ENCODE measurements around the gene PRX.
"Not testable (repeated sequence)": the region's sequence is repeated elsewhere in the genome, so short reads cannot be mapped to it uniquely, and the experiment has no call there.

Gene PRX

GRCh38 chr19:40432760-40433159, 19.6 kb upstream of the PRX start:
- not testable (repeated sequence) for DNase-seq

DNA sequence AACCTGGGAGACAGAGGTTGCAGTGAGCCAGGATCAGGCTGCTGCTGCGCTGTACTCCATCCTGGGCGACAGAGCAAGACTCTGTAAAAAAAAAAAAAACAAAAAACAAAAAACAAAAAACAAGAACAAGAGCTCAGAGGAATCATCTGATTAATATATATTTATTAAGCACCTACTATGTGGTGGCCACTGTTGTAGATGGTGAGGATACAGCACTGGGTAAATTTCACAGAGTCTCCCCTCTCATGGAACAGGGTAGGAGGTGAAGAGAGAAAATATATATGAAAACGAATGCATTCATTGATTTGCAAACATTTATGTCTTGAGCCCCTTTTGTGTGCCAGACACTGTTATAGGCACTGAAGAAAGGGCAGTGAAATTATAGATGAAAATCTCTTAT, 18.5 kb upstream of the PRX start:
- DNase-seq: no peak

DNA sequence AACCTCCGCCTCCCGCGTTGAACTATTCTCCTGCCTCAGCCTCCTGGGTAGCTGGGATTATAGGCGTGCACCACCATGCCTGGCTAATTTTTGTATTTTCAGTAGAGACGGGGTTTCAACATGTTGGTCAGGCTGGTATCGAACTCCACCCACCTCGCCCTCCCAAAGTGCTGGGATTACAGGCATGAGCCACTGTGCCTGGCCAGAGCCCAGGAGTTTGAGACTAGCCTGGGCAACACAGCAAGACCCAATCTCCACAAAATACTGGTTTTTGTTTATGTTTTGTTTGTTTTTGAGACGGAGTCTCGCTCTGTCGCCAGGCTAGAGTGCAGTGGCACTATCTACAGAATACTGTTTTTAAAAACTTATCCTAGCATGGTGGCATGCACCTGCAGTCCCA, 17.1 kb upstream of the PRX start:
- DNase-seq: not testable (repeated sequence)

DNA sequence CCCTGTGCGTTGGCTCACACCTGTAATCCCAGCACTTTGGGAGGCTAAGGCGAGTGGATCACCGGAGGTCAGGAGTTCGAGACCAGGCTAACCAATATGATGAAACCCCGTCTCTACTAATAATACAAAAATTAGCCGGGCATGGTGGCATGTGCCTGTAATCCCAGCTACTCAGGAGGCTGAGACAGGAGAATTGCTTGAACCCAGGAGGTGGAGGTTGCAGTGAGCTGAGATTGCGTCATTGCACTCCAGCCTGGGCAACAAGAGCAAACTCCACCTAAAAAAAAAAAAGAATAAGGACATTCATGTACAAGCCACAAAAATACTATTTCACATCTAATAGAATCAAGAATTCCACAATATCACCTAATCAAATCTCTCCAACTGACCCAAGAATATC, 15.0 kb upstream of the PRX start:
- DNase-seq: not testable (repeated sequence)

DNA sequence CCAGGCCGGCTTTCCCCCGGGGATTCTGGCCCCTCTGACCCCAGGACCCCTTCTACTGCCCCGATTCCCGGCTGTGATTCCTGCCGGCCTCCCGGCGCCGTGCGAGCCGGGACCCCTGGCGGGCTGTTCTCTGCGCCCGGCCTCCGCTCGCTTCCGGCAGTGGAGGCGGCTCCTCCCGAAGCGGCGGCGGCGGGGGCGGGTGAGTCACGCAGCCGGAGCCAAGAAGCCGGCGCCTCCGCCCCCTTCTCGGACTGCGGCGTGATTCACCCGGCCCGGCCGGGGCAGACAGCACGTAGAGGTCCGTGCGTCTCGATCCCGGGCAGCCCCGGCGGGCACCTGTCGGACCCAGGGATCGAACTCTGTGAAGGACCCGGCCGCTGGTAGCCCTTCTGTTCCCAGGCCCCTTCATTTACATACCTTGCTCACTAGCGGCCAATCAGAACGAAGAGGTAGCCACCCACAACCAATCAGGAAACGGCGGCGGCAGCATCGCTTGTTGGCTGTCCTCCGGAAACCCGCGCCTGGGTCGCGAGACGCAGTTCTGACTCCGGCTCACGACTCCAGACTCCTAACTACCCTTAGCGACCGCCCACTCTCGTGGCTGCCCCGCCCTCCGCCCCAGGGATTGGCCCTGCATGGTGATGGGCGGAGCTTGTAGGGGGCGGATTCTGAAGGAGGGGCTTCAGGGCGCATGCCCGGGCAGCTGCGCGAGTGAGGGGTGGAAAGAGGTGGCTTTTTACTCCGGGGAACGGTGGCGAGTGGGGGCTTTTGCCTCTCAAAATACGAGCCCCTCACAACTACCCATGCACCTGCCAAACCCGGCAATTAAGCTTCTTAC, 12.5 kb upstream of the PRX start, which contains the start of gene SERTAD1:
SERTAD1 (minus strand) TSS at position 543 of the 838 bp plus-strand sequence. CDS start 2,446 bp downstream, outside the sequence.
- peak; percentile 100 for DNase-seq

GRCh38 chr19:40424637-40425449, 11.7 kb upstream of the PRX start:
- no peak for DNase-seq

- no peak for DNase-seq
Measured at GRCh38 chr19:40423938-40424337, 10.8 kb upstream of the PRX start.

GRCh38 chr19:40422748-40423566, 9.8 kb upstream of the PRX start:
- DNase-seq: no peak

DNA sequence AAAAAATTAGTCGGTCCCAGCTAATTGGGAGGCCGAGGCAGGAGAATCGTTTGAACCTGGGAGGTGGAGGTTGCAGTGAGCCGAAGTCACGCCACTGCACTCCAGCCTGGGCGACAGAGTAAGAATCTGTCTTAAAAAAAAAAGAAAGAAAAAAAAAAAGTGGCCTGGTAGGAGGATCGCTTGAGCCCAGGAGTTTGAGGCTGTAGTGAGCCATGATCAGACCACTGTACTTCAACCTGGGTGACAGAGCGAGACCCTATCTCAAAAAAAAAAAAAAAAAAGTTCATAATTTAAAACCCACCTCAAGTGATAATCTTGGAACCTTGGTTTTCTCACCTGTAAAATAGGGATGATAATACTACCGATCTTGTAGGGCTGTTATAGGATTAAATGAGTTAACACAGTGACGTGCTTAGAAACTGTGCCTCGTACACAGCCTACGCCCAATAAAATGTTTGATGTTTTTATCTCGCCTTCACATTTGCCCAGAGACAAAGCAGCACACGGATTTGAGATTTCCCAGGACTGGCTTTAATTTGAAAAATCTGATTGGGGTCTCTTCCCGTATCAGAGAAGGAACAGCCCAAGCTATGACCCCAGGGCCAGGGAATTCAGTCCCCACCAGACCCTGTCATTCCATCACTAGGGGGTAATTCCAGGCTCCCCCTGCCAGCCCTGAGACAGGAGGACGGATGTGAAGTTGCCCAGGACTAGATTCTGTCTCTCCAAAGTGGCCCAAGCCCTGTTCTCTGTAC, 9.0 kb upstream of the PRX start:
- DNase-seq: no peak

GRCh38 chr19:40420766-40421765, 7.9 kb upstream of the PRX start:
- peak; percentile 93 for DNase-seq

DNA sequence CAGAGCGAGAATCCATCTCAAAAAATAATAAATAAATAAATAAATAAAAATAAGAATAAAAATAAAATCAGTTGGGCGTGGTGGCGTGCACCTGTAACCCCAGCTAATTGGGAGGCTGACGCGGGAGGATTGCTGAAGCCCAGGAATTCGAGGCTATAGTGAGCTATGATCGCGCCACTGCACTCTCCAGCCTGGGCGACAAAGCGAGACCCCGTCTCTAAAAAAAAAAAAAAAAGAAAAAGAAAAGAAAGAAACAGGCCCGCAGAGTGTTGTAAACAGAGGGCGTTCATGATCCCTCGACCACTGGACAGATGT, 7.2 kb upstream of the PRX start:
- no peak for DNase-seq

GRCh38 chr19:40419780-40420179, 6.6 kb upstream of the PRX start:
- DNase-seq: no peak

- DNase-seq: no peak
Measured at GRCh38 chr19:40419066-40419612, 6.0 kb upstream of the PRX start.

GRCh38 chr19:40418040-40418439, 4.9 kb upstream of the PRX start:
- no peak for DNase-seq

GRCh38 chr19:40417643-40417981, 4.4 kb upstream of the PRX start:
- DNase-seq: no peak

DNA sequence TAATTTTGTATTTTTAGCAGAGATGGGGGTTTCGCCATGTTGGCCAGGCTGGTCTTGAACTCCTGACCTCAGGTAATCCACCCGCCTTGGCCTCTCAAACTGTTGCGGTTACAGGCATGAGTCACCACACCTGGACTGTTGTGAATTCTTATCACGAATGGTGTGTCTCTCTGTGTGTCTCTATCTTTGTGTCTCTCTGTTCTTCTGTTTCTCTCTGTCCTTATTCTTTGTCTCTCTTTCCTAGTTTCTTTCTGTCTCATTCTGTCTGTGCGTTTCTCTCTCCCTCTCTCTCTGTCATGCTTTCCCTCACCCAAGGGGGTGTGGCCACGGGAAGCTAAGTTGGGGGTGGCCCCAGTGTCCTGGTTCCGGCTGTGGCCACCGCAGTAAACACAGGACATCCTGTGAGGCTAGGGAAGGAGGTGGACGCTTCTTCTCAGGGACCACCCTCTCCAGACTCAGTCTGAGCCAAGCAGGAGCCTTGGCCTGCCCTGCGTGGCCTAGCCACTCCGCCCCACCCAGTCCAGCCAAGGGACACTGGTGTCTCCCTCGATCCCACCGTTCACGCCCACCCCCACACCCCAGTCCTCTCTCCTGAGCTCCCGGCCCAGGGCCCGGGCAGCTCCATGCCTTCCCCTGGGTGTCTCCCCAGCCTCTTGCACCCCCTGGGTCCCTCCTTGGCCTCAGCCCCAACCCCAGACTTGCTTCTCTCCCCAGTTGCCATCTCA, 3.9 kb upstream of the PRX start:
- DNase-seq: no peak

GRCh38 chr19:40415768-40416167, 2.6 kb upstream of the PRX start:
- no peak for DNase-seq

DNA sequence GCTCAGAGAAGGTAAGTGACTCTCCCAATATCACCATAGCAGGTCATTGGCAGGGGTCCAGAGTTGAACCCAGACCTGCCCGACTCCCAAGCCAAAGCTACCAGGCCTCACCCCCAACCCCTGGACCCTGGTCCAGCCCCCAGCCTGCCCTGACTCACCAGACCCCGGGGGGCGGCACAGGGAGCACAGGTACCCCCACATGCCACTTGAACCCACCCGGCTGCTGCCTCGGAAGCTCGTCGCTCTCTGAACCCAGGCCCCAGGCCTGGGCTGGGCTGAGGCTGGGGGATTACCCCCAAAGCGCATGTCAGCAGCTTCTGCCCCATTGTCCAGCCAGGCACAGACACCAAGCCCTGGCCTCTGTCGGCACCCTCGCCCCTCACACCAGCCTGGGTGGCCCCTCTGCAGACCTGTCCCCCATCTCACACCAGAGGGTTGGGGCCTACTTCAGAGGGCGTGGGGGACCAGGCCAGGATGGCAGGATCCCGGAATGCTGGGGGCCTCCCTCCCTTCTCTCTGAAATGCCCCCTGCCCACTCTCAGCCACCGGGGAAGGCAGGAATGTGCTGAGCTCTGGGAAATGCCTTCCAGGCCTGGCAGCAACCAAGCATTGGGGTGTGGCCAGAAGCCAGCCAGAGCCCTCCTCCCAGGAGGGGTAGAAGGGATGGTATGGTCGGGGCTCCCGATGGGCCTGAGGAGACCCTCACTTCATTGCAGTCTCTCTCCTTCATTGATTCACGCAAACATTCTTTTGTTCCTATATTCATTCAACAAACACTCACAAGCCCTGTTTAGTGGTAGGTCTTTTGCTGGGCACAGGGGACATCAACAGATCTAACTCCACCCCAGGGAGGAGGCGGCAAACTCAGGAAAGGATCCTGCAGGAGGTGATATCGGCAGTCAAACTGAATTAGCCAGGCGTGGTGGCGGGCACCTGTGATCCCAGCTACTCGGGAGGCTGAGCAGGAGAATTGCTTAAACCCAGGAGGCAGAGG, 1.7 kb upstream of the PRX start:
- DNase-seq: no peak

DNA sequence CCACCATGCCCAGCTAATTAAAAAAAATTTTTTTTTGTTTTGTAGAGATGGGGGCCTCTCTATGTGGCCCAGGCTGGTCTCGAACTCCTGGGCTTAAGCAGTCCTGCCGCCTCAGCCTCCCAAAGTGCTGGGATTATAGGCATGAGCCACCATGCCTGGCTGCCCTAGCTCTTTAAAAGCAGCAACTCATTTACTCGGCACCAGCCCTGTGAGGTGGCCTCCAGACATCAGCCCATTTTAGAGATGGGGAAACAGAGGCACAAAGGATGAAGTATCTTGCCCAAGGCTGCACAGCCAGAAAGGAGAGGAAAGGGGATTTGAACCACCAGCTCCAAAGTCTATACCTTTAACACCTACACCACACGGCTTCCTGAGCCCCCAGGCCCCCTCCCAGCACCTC, 312 bp downstream of the PRX start:
- no peak for DNase-seq
